DOHH2 (cell line): ENCODE measurements around the gene POFUT2.

Experiments used
- EZH2phosphoT487 ChIP-seq: fragments of 200-600 bp; sonication (generic); IDR thresholded peaks from 2 replicates; pipeline ENCODE4 v1.6.1; 2017; ENCODE audit warnings: borderline replicate concordance, mild to moderate bottlenecking, antibody characterized with exemption, low read length, moderate library complexity, mixed read lengths
- TF ChIP-seq, protein P1 (sequence below): fragments of 200-600 bp; sonication (generic); IDR thresholded peaks from one replicate; pipeline ENCODE4 v1.5.1; 2014; ENCODE audit warnings: antibody characterized with exemption, mild to moderate bottlenecking, low read depth, low read length; ENCODE audit not compliant: poor library complexity, severe bottlenecking

DNA sequence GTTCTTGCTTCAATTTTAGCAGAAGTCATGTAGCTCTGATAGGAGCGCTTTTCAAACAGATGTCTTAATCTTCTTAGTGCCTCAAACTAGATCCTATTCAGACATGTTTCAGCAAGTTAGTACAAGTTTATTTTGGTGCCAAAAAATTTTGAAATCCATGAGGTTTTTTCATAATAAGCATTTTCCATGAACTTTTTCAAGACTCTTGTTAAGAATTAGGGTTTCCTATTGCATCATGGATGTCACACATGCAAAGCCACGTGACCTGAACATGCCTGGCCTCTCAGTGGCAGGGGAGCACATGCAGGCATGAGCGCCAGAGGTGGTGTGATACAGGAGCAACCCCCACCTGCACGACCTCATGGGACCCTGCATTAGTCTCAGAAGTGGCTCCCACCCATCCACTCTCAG is 67.6 kb downstream of the POFUT2 start:
- TF ChIP-seq, protein P1, sequence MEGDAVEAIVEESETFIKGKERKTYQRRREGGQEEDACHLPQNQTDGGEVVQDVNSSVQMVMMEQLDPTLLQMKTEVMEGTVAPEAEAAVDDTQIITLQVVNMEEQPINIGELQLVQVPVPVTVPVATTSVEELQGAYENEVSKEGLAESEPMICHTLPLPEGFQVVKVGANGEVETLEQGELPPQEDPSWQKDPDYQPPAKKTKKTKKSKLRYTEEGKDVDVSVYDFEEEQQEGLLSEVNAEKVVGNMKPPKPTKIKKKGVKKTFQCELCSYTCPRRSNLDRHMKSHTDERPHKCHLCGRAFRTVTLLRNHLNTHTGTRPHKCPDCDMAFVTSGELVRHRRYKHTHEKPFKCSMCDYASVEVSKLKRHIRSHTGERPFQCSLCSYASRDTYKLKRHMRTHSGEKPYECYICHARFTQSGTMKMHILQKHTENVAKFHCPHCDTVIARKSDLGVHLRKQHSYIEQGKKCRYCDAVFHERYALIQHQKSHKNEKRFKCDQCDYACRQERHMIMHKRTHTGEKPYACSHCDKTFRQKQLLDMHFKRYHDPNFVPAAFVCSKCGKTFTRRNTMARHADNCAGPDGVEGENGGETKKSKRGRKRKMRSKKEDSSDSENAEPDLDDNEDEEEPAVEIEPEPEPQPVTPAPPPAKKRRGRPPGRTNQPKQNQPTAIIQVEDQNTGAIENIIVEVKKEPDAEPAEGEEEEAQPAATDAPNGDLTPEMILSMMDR = no peak
- TF ChIP-seq EZH2phosphoT487 = no peak
